Measurements from ENCODE around the gene L1CAM. TPM values are rescaled to one million over a fixed set of nuclear protein-coding genes. Genes with fewer than 3 reads are reported as not detected.
A peak's percentile ranks its signal among the peaks of the same experiment; 100 is the strongest.

L1CAM gene
- total and polyA plus RNA-seq, 9 of the 15 experiments (the other 6 are each of a cell fraction or from before 2014, with no cell fraction given), result 0.09 to 0.86 (median 0.26) TPM; not detected in 3

DNA sequence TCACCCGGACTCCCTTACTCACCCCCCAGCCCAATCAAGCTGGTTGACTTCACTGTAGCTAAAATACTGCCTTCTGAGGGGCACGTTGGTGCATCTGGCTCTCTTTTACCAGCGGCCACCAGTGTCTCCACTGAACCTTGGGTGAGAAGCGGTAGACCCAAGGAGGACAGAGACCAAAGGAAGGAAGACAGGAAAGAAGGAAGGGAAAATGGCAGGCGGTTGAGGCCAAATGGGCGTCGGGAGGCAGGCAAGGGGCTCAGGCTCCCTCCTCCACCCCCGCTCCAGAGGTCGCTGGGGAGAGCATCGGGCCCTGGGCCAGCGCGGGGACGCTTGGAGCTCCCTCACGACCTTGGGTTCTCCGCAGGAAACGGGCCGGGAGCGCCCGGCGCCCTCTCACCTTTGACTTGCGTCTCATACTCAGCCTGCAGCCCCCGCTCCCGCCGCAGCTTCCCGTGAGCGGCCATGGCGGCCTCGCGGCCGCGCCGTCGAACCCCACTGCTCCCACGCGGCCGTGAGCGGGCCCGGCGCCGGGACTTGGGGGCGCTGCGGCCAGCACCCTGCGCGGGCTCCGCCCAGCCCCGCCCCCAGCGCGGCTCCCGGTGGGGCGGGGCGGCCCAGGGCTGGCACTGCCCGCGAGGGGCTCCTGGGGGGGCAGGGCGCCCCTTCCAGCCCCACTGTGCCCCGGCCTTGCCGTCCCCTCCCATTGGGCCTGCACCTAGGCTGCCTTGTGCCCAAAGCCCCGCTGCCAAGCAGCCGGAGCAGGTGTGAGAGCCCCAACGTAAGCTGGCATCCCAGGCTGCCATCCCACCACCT lies 40.0 kb upstream of the L1CAM start, which contains the start of gene ARHGAP4 (continued):
- TF ChIP-seq NONO (IDR thresholded peaks at IDR 0.05; ENCODE audit: low read depth in 2 of 2, low read length in 1 of 2) (peak; percentile 28 to 95; a peak in 3 of 4 replicates), CREBBP (IDR thresholded peaks at IDR 0.05; ENCODE audit: low read depth, low read length) (no peak), HDAC2 (IDR thresholded peaks at IDR 0.05) (no peak), HNRNPUL1 (IDR thresholded peaks at IDR 0.05; ENCODE audit: low read length) (0 out of 2 replicates have a peak, but pooled peaks have one; percentile 38), U2AF1 (optimal IDR thresholded peaks at IDR 0.05; ENCODE audit: low read depth, low read length) (no peak), ZNF232 (CRISPR knock-in tag; IDR thresholded peaks at IDR 0.05) (no peak), SOX6 (IDR thresholded peaks at IDR 0.05) (no peak), RBM15 (IDR thresholded peaks at IDR 0.05; ENCODE audit: insufficient read depth, low read length) (no peak), NEUROD1 (IDR thresholded peaks at IDR 0.05; ENCODE audit: borderline replicate concordance, low read depth, low read length, partially characterized antibody) (no peak), ADNP (tag; IDR thresholded peaks at IDR 0.05) (no peak), SREBF2 (CRISPR knock-in tag; IDR thresholded peaks at IDR 0.05) (no peak), KLF13 (tag; IDR thresholded peaks at IDR 0.05; ENCODE audit: borderline replicate concordance, low read depth) (no peak), ZNF717 (CRISPR knock-in tag; IDR thresholded peaks at IDR 0.05) (0 out of 2 replicates have a peak, but pooled peaks have one; percentile 43), NFRKB (IDR thresholded peaks at IDR 0.05; ENCODE audit: low read depth) (peak; percentile 56; the same call in 1 of the 2 replicates), NFIX (CRISPR knock-in tag; IDR thresholded peaks at IDR 0.05; ENCODE audit: low read depth) (no peak), GATA2 (CRISPR knock-in tag; IDR thresholded peaks at IDR 0.05) (no peak), ZZZ3 (IDR thresholded peaks at IDR 0.05) (no peak)
- TF ChIP-seq, protein P1, sequence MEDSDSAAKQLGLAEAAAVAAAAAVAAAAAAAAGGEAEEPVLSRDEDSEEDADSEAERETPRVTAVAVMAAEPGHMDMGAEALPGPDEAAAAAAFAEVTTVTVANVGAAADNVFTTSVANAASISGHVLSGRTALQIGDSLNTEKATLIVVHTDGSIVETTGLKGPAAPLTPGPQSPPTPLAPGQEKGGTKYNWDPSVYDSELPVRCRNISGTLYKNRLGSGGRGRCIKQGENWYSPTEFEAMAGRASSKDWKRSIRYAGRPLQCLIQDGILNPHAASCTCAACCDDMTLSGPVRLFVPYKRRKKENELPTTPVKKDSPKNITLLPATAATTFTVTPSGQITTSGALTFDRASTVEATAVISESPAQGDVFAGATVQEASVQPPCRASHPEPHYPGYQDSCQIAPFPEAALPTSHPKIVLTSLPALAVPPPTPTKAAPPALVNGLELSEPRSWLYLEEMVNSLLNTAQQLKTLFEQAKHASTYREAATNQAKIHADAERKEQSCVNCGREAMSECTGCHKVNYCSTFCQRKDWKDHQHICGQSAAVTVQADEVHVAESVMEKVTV (CRISPR knock-in tag; IDR thresholded peaks at IDR 0.05), result no peak
- TF ChIP-seq, protein P2, sequence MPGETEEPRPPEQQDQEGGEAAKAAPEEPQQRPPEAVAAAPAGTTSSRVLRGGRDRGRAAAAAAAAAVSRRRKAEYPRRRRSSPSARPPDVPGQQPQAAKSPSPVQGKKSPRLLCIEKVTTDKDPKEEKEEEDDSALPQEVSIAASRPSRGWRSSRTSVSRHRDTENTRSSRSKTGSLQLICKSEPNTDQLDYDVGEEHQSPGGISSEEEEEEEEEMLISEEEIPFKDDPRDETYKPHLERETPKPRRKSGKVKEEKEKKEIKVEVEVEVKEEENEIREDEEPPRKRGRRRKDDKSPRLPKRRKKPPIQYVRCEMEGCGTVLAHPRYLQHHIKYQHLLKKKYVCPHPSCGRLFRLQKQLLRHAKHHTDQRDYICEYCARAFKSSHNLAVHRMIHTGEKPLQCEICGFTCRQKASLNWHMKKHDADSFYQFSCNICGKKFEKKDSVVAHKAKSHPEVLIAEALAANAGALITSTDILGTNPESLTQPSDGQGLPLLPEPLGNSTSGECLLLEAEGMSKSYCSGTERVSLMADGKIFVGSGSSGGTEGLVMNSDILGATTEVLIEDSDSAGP (CRISPR knock-in tag; IDR thresholded peaks at IDR 0.05), result no peak
- TF ChIP-seq, protein P3, sequence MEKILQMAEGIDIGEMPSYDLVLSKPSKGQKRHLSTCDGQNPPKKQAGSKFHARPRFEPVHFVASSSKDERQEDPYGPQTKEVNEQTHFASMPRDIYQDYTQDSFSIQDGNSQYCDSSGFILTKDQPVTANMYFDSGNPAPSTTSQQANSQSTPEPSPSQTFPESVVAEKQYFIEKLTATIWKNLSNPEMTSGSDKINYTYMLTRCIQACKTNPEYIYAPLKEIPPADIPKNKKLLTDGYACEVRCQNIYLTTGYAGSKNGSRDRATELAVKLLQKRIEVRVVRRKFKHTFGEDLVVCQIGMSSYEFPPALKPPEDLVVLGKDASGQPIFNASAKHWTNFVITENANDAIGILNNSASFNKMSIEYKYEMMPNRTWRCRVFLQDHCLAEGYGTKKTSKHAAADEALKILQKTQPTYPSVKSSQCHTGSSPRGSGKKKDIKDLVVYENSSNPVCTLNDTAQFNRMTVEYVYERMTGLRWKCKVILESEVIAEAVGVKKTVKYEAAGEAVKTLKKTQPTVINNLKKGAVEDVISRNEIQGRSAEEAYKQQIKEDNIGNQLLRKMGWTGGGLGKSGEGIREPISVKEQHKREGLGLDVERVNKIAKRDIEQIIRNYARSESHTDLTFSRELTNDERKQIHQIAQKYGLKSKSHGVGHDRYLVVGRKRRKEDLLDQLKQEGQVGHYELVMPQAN (IDR thresholded peaks at IDR 0.05; ENCODE audit: borderline replicate concordance), result no peak
- TF ChIP-seq, protein P4, sequence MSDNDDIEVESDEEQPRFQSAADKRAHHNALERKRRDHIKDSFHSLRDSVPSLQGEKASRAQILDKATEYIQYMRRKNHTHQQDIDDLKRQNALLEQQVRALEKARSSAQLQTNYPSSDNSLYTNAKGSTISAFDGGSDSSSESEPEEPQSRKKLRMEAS (CRISPR knock-in tag; IDR thresholded peaks at IDR 0.05), result no peak

Measured in K562 (cell line).